Loucy (cell line): Measurements from ENCODE around the gene CGAS.

Source experiments
- H2AFZ ChIP-seq: fragments of 200-600 bp; sonication (generic); 2 replicates; pipeline ENCODE4 v1.6.0; 2016; ENCODE audit warnings: antibody characterized with exemption, mild to moderate bottlenecking, low read length, moderate library complexity
- H3F3A ChIP-seq: fragments of 200-600 bp; 2 replicates; pipeline ENCODE4 v1.6.0; 2016; ENCODE audit warnings: antibody characterized with exemption, low read depth, mild to moderate bottlenecking
- H3K27me3 ChIP-seq: fragments of 200-600 bp; sonication (generic); 2 replicates; pipeline ENCODE4 v1.6.1; 2014; ENCODE audit warnings: low read length, mild to moderate bottlenecking; ENCODE audit not compliant: insufficient read depth, poor library complexity, severe bottlenecking
- H3K36me3 ChIP-seq: fragments of 200-600 bp; sonication (generic); 2 replicates; pipeline ENCODE4 v1.6.1; 2016; ENCODE audit warnings: low read length; ENCODE audit not compliant: insufficient read depth
- H3K4me1 ChIP-seq: fragments of 200-600 bp; sonication (generic); 2 replicates; pipeline ENCODE4 v1.5.1; 2014; ENCODE audit warnings: low read length, mild to moderate bottlenecking; ENCODE audit not compliant: insufficient read depth, poor library complexity, severe bottlenecking
- H3K4me2 ChIP-seq: fragments of 200-600 bp; sonication (generic); 2 replicates; pipeline ENCODE4 v1.6.0; 2014; ENCODE audit warnings: antibody characterized with exemption, low read length, low read depth, mild to moderate bottlenecking; ENCODE audit not compliant: poor library complexity, severe bottlenecking
- H3K4me3 ChIP-seq: fragments of 200-600 bp; sonication (generic); 2 replicates; pipeline ENCODE4 v1.5.1; 2014; ENCODE audit warnings: low read length, mild to moderate bottlenecking, mixed read lengths; ENCODE audit not compliant: poor library complexity, severe bottlenecking
- H3K79me2 ChIP-seq: fragments of 200-600 bp; sonication (generic); 2 replicates; pipeline ENCODE4 v1.6.1; 2014; ENCODE audit warnings: low read length; ENCODE audit not compliant: insufficient read depth
- H3K9ac ChIP-seq: fragments of 200-600 bp; sonication (generic); 2 replicates; pipeline ENCODE4 v1.6.0; 2014; ENCODE audit warnings: mild to moderate bottlenecking, low read depth, low read length, moderate library complexity; ENCODE audit not compliant: poor library complexity, severe bottlenecking
- H3K9me2 ChIP-seq: fragments of 200-600 bp; sonication (generic); replicated peaks from 2 replicates; pipeline ENCODE4 v1.6.1; 2016; ENCODE audit warnings: low read depth, low read length, mixed read lengths
- H3K9me3 ChIP-seq: fragments of 200-600 bp; sonication (generic); 2 replicates; pipeline ENCODE4 v1.6.1; 2014; ENCODE audit warnings: mild to moderate bottlenecking, antibody characterized with exemption, low read length, low read depth; ENCODE audit not compliant: insufficient read depth
- H4K20me1 ChIP-seq: fragments of 200-600 bp; sonication (generic); 2 replicates; pipeline ENCODE4 v1.6.0; 2014; ENCODE audit warnings: antibody characterized with exemption, low read length, mild to moderate bottlenecking; ENCODE audit not compliant: insufficient read depth, poor library complexity, severe bottlenecking
- CTCF ChIP-seq: fragments of 200-600 bp; sonication (generic); conservative IDR thresholded peaks from 2 replicates; pipeline ENCODE4 v1.5.1; 2014; ENCODE audit warnings: mild to moderate bottlenecking, antibody characterized with exemption, low read length
- EZH2phosphoT487 ChIP-seq: fragments of 200-600 bp; IDR thresholded peaks from 2 replicates; pipeline ENCODE4 v1.6.1; 2018; ENCODE audit warnings: antibody characterized with exemption, mild to moderate bottlenecking, moderate library complexity, borderline replicate concordance

Gene CGAS

DNA sequence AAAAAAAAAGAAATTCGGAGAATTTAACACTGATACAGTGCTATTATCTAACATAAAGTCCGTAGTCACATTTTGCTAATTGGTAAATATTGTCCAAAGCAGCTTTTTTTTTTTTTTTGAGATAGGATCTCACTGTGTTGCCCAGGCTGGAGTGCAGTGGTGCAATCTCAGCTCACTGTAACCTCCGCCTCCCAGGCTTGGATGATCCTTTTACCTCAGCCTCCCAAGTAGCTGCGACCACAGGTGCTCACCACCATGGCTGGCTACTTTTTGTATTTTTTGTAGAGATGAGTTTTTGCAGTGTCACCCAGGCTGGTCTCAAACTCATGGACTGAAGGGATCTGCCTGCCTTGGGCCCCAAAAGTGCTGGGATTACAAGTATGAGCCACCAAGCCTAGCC, 25.3 kb upstream of the CGAS start:
- H3K4me1 ChIP-seq, result no peaks in the 10 kb centered on the region

DNA sequence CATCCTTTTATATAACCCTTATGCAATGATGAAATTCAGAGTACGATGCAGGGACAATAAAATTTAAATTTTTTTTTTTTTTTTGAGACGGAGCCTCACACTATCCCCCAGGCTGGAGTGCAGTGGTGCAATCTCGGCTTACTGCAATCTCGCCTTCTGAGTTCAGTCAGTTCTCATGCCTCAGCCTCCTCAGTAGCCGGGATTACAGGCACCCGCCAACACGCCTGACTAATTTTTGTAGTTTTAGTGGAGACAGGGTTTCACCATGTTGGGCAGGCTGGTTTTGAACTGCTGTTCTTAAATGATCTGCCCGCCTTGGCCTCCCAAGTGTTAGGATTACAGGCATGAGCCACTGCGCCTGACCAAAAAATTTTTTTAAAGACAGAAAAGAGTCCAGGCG, 24.6 kb upstream of the CGAS start:
- TF ChIP-seq EZH2phosphoT487 (no peak), CTCF (no peak)
- H3K36me3 ChIP-seq, result peaks cover 70% of the 10 kb centered on the region; the same call in 1 of the 2 replicates
- no peak overlapping the region for H3K4me3 ChIP-seq
- no peaks in the 10 kb centered on the region for H3K27me3 ChIP-seq
- no peaks in the 10 kb centered on the region for H3K9me2 ChIP-seq
- H4K20me1 ChIP-seq, result no peaks in the 10 kb centered on the region
- no peak overlapping the region for H3K9ac ChIP-seq
- no peaks in the 10 kb centered on the region for H3K9me3 ChIP-seq
- no peak overlapping the region for H3K4me2 ChIP-seq
- no peaks in the 10 kb centered on the region for H3K4me1 ChIP-seq
- no peaks in the 10 kb centered on the region for H3K79me2 ChIP-seq
- H3F3A ChIP-seq, result no peaks in the 10 kb centered on the region; the same call in 1 of the 2 replicates
- no peak overlapping the region for H2AFZ ChIP-seq

More for the DNA sequence above, 25.3 kb upstream of the CGAS start:
- Histone ChIP-seq H3K9ac (no peak overlapping the region), H4K20me1 (no peaks in the 10 kb centered on the region), H3F3A (no peaks in the 10 kb centered on the region), H3K9me3 (no peaks in the 10 kb centered on the region), H2AFZ (no peak overlapping the region), H3K27me3 (no peaks in the 10 kb centered on the region), H3K4me3 (no peak overlapping the region), H3K4me2 (no peak overlapping the region), H3K36me3 (peaks cover 72% of the 10 kb centered on the region; the same call in 1 of the 2 replicates), H3K9me2 (no peaks in the 10 kb centered on the region), H3K79me2 (no peaks in the 10 kb centered on the region)
- TF ChIP-seq CTCF (no peak), EZH2phosphoT487 (no peak)

- Histone ChIP-seq H3K27me3 (no peaks in the 10 kb centered on the region), H3K36me3 (peaks cover 60% of the 10 kb centered on the region), H3K4me3 (no peak overlapping the region), H3K4me2 (no peak overlapping the region), H3F3A (no peaks in the 10 kb centered on the region; the same call in 1 of the 2 replicates), H4K20me1 (no peaks in the 10 kb centered on the region), H3K79me2 (no peaks in the 10 kb centered on the region), H3K4me1 (no peaks in the 10 kb centered on the region), H3K9ac (no peak overlapping the region), H3K9me3 (no peaks in the 10 kb centered on the region), H3K9me2 (no peaks in the 10 kb centered on the region), H2AFZ (no peak overlapping the region)
- TF ChIP-seq CTCF (no peak), EZH2phosphoT487 (no peak)
These were observed 19.7 kb upstream of the CGAS start for GRCh38 chr6:73471686-73472290.
